ENCODE data around the gene CIDEC.

CIDEC gene

DNA sequence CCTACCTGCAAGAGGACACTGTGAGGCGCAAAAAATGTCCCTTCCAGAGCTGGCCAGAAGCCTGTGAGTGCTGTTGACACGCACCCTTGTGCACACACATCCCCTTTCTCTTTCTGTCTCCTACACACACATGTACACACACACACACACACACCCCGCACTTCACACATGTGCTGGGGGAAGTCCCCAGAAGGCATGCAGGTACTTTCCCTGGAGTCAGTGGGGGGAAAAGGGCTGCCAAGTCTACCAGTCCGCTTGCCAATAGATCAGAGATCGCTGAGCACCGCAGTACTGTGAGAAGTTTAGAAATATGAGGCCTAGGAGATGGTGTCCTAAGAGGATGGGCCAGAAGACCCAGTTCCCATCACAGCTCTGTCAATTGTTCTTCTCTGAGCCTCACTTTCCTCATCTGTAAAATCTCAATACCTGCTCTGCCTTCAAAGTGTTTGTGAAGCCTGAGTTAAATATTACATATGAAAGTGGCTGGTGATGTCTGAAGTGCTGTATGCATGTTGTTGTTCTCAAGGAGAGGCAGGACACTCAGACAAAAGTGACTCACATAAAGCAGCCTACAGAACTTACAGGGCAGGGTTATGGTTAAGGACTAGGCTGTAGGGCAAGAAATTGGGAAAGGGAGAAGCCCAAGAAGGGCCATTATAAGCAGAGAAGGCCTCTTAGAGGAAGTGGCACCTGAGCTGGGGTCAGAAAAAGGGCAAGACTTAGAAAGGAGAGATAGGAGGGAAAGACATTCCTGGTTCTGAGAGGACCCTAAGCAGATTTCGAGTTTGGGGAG is 29.4 kb upstream of the CIDEC start:
- TF ChIP-seq, protein P1, sequence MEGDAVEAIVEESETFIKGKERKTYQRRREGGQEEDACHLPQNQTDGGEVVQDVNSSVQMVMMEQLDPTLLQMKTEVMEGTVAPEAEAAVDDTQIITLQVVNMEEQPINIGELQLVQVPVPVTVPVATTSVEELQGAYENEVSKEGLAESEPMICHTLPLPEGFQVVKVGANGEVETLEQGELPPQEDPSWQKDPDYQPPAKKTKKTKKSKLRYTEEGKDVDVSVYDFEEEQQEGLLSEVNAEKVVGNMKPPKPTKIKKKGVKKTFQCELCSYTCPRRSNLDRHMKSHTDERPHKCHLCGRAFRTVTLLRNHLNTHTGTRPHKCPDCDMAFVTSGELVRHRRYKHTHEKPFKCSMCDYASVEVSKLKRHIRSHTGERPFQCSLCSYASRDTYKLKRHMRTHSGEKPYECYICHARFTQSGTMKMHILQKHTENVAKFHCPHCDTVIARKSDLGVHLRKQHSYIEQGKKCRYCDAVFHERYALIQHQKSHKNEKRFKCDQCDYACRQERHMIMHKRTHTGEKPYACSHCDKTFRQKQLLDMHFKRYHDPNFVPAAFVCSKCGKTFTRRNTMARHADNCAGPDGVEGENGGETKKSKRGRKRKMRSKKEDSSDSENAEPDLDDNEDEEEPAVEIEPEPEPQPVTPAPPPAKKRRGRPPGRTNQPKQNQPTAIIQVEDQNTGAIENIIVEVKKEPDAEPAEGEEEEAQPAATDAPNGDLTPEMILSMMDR (IDR thresholded peaks at IDR 0.05; ENCODE audit: low read length, missing control alignments), result no peak
- H3K4me3 ChIP-seq (replicated peaks; ENCODE audit: low read depth, low read length), result no peak overlapping the region
- no peak for DNase-seq (ENCODE audit: low read depth)

DNA sequence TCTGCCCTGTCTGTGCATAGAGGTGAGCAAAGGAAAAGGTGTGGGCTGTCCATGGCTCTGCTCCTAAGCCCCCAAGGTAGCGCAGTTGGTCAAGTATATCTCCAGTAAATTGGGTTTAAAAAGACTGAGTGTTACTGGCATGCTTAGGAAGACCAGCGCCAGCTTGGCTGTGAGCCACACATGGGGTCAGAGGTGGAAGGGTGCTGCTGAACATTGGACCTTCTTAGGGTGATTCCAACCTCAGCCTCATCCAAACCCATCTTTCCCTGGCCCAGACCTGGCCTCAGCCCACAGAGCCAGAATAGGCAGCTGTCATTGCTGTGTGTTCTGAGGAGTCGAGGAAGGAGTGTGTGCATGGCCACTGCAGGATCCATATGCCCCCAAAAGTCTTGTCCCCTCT is 28.2 kb upstream of the CIDEC start:
- TF ChIP-seq, protein P1 (IDR thresholded peaks at IDR 0.05; ENCODE audit: low read length, missing control alignments), result no peak
- no peak overlapping the region for H3K4me3 ChIP-seq (replicated peaks; ENCODE audit: low read depth, low read length)
- DNase-seq (ENCODE audit: low read depth), result no peak

DNA sequence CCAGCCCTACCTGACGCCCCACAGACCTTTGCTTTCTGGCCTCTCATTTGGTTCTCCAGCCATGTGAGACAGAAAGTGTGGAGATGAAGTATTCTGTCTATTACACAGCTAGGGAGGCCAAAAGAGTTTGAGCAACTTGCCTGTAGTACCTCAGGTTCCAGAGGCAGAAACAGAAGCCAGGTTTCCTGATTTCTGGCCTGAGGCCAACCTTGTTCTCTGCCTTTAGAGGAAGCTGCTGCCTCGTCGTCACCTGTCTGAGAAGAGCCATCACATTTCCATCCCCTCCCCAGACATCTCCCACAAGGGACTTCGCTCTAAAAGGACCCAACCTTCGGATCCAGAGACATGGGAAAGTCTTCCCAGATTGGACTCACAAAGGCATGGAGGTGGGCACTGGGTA is 26.4 kb upstream of the CIDEC start:
- TF ChIP-seq, protein P1 (IDR thresholded peaks at IDR 0.05; ENCODE audit: low read length, missing control alignments), result no peak
- no peak for DNase-seq (ENCODE audit: low read depth)
- no peak overlapping the region for H3K4me3 ChIP-seq (replicated peaks; ENCODE audit: low read depth, low read length)

DNA sequence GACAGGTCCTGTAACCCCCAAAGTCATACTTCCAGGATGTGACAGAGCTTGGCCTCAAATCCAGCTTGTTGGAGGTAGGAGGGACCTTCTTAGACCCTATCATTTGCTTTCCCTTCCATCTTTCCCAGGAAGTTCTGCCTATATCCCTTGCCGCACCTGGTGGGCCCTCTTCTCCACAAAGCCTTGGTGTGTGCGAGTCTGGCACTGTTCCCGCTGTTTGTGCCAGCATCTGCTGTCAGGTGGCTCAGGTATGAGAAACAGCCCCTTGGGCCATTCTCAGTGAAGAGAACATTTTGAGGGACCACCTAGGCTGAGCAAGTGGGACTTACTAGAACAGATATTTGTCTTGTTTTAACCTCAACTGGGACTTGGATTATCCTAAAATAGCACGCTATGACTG is 23.9 kb upstream of the CIDEC start:
- DNase-seq (ENCODE audit: low read depth), result no peak
- TF ChIP-seq, protein P1 (IDR thresholded peaks at IDR 0.05; ENCODE audit: low read length, missing control alignments), result no peak
- no peak overlapping the region for H3K4me3 ChIP-seq (replicated peaks; ENCODE audit: low read depth, low read length)

DNA sequence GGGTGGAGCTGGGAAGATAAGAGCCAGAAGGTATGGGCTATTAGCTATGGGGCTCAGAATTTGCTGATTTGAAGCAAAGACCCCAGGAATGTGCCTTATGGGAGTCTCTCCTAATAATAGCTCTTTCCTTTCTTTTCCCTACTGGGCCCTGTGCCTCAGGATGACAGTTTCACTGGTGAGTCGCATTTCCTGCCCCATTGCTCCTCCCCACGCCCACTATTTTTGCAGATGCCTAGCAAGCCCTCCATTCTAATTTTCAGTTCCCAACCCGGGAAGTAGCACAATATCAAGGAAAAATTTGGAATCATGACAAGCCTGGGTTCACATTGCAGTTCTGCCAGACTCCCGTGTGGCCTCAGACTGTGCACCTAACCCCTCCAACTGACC is 23.2 kb upstream of the CIDEC start:
- TF ChIP-seq, protein P1 (IDR thresholded peaks at IDR 0.05; ENCODE audit: low read length, missing control alignments), result no peak
- H3K4me3 ChIP-seq (replicated peaks; ENCODE audit: low read depth, low read length), result no peak overlapping the region
- DNase-seq (ENCODE audit: low read depth), result no peak

DNA sequence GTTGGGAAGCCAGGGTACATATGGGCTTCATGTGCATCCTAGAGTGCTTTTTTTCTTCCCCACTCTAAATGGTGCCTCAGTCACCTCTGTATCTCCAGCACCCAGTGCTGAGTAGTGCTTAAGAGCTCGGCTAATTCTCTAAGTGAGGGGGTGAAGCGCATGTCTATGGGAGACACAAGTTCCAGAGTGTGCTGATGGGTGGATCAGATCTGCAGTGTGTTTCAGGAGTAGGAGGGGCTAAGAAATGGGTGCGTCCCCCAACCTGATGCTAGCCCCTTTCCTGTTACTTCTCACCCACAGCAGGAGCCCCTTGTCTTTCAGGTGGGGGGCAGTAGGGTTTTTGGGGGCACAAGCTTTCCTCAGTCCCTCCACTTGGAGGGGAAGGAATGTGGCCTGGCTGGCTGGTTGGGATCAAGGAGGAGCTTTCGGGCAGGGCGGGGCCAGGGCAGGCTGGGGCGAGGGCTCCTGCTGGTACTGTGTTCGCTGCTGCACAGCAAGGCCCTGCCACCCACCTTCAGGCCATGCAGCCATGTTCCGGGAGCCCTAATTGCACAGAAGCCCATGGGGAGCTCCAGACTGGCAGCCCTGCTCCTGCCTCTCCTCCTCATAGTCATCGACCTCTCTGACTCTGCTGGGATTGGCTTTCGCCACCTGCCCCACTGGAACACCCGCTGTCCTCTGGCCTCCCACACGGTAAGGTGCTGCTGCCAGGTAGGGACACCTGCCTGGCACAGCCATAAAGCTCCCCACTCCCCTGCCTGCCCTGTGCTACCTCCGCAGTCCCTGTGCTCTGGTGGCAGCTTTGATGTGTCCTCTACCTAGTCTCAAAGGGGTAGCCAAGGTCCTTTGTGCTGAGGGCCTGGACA is 22.6 kb upstream of the CIDEC start, which contains the start of gene IL17RE:
TSS of gene IL17RE (plus strand) at position 477 of the 866 bp plus-strand sequence. CDS start at position 562, 85 bp downstream.
- no peak for DNase-seq (ENCODE audit: low read depth)
- H3K4me3 ChIP-seq (replicated peaks; ENCODE audit: low read depth, low read length), result no peak within 1 kb of the TSS
- TF ChIP-seq, protein P1 (IDR thresholded peaks at IDR 0.05; ENCODE audit: low read length, missing control alignments), result no peak
